Kidney (tissue), 14 donors: ENCODE measurements around the gene LMX1B. TPM values are rescaled to one million over a fixed set of nuclear protein-coding genes. Genes with fewer than 3 reads are reported as not detected.

Source experiments
- DNase-seq, 5 donors: peaks; one replicate each; pipeline ENCODE4 v3.0.0-alpha.2; 2013 to 2020
- FAIRE-seq: peaks from 2 replicates; lab custom pipeline; 2012; peaks lifted over from hg19 to GRCh38; lab: Jason Lieb, UNC
- H3K27ac ChIP-seq, 2 donors: one replicate each; pipeline ENCODE4 v1.7.0; 2013; ENCODE audit warnings: low read depth in 2 of 2, low read length in 2 of 2, inconsistent platforms in 1 of 2
- H3K27me3 ChIP-seq: one replicate; pipeline ENCODE4 v1.7.1; 2013; ENCODE audit warnings: low read length, inconsistent platforms; ENCODE audit not compliant: control insufficient read depth, insufficient read depth
- H3K36me3 ChIP-seq, 3 donors: one replicate each; pipeline versions ENCODE4 v1.7.0 to v1.7.1; 2013; ENCODE audit warnings: low read length in 3 of 3, control low read depth in 1 of 3, inconsistent platforms in 1 of 3; ENCODE audit not compliant: insufficient read depth in 3 of 3, control insufficient read depth in 2 of 3
- H3K4me1 ChIP-seq, 3 donors: one replicate each; pipeline versions ENCODE4 v1.7.0 to v1.7.1; 2013; ENCODE audit warnings: low read length in 3 of 3, inconsistent platforms in 1 of 3, low read depth in 1 of 3; ENCODE audit not compliant: control insufficient read depth in 2 of 3, insufficient read depth in 2 of 3
- H3K4me3 ChIP-seq, 3 donors: one replicate each; pipeline versions ENCODE4 v1.7.0 to v1.8.1; 2013; ENCODE audit warnings: low read length in 3 of 3, control low read depth in 1 of 3, inconsistent platforms in 1 of 3
- H3K9ac ChIP-seq, 3 donors: one replicate each; pipeline versions ENCODE4 v1.7.0 to v1.7.1; 2013; ENCODE audit warnings: low read length in 3 of 3, control low read depth in 1 of 3, inconsistent platforms in 1 of 3
- H3K9me3 ChIP-seq, 3 donors: one replicate each; pipeline versions ENCODE4 v1.7.0 to v1.7.1; 2013; ENCODE audit warnings: low read length in 3 of 3, control low read depth in 1 of 3, inconsistent platforms in 1 of 3; ENCODE audit not compliant: control insufficient read depth in 2 of 3, insufficient read depth in 1 of 3
- intact Hi-C: fragments of 100-400 bp; cut with DNase I; formaldehyde crosslinking; loops from one replicate; pipeline ENCODE4 v1.11.1; 2022
- polyA plus RNA-seq: library from polyadenylated mRNA; stranded (reverse); fragments of 350-450 nt; fragmentation: Illumina TruSeq; extraction: RNeasy Lipid Tissue Mini Kit (QIAGEN cat#74804); gene quantifications from one replicate; pipeline ENCODE4 v1.2.3, GENCODE V29; 2014; ENCODE audit warnings: low read depth, low replicate concordance; ENCODE audit not compliant: insufficient read depth
- total RNA-seq: library from RNA; stranded (reverse); fragmentation: NEBNext Ultra II Directional; extraction: Animal tissue kit (Norgen Biotek cat#: 25700); gene quantifications from one replicate; pipeline ENCODE4 v1.2.1, GENCODE V29; 2021
- TF ChIP-seq, protein P1 (sequence below): IDR thresholded peaks from 3 replicates; pipeline ENCODE4 v1.5.1; 2012; ENCODE audit warnings: mild to moderate bottlenecking, moderate library complexity, borderline replicate concordance; ENCODE audit not compliant: insufficient read depth; ENCODE audit errors: extremely low read depth
- donor health status: control.
- donor health status: control.
- donor health status: control.
- donor health status: control.
- donor health status: control.
- donor health status: DM: yes; HTN: yes; CAD: no.
- donor health status: Normal renal cell carcinoma (clear cell type).

The LMX1B gene
- total and polyA plus RNA-seq, 2 donors from 2014 or later, result 0.57 to 2.6 TPM

DNA sequence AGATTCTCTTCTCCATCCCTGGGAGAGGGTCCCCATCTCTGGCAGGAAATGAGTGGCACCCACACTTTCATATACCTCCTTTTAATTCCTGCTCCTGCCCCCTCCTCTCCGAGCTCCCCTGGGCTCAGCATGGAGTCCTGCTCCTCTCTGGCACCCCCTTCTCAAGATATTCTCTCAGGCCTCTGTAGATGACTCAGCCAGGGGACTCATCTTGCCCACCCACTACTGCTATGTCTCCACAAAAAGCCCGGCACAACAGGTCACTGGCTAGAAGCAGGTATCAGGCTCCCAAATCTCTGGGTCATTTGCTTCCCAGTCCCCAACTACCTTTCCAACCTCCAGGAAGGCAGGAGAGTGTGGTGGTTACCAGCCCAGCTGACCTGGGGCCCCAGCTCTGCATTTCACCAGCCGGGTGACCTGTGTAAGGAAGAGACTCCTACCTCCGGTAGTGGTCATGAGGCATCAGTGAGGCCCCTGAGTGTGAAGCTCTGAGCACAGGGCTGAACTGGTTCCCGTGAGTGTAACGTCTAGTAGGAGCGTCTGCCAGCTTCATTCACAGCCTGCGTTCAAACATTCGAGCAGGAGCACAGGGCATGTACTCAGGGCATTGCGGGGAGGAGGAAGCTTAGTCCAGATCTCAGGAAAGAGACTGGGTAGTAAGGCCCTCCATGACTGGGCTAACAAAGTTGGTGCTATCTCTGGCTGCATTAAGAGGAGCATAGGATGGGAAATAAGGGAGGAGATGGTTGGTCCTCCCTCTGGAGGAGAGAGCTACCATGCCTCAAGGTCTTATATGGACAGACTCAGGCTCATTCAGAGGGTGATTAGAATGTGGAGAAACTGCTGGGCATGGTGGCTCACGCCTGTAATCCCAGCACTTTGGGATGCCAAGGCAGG lies 63.7 kb downstream of the LMX1B start:
- Histone ChIP-seq H3K4me1 (no peaks in the 10 kb centered on the region), H3K9ac (no peak overlapping the region), H3K9me3 (no peaks in the 10 kb centered on the region), H3K27ac (no peak overlapping the region), H3K4me3 (no peak overlapping the region), H3K27me3 (peaks cover 24% of the 10 kb centered on the region), H3K36me3 (no peaks in the 10 kb centered on the region)
- DNase-seq, result no peak
- TF ChIP-seq, protein P1, sequence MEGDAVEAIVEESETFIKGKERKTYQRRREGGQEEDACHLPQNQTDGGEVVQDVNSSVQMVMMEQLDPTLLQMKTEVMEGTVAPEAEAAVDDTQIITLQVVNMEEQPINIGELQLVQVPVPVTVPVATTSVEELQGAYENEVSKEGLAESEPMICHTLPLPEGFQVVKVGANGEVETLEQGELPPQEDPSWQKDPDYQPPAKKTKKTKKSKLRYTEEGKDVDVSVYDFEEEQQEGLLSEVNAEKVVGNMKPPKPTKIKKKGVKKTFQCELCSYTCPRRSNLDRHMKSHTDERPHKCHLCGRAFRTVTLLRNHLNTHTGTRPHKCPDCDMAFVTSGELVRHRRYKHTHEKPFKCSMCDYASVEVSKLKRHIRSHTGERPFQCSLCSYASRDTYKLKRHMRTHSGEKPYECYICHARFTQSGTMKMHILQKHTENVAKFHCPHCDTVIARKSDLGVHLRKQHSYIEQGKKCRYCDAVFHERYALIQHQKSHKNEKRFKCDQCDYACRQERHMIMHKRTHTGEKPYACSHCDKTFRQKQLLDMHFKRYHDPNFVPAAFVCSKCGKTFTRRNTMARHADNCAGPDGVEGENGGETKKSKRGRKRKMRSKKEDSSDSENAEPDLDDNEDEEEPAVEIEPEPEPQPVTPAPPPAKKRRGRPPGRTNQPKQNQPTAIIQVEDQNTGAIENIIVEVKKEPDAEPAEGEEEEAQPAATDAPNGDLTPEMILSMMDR, result no peak
- intact Hi-C loops, result no loop called here
- FAIRE-seq, result no peak

DNA sequence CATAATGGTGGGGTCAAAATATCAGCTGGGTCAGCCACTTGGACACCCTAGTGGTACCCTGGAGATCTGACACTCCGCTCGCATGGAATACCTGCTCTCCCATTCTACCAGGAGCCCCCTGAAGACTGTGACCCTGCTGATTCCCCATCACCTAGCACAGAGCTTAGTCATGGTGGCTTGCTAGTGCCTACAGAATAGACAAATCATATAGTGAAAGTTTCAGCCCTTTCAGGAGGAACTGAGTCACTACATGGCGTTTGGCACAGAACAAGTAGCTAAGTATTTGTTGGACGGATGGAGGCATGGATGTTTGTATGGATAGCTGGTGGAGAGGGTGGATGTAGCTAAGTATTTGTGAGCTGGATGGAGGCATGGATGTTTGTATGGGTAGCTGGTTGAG lies 65.3 kb downstream of the LMX1B start:
- DNase-seq (no peak), FAIRE-seq (no peak)
- TF ChIP-seq, protein P1, result no peak
- Histone ChIP-seq H3K36me3 (no peaks in the 10 kb centered on the region), H3K4me1 (peaks cover 0 to 4% (median 3%) of the 10 kb centered on the region in 3 donors), H3K9me3 (no peaks in the 10 kb centered on the region), H3K27ac (no peak overlapping the region), H3K4me3 (no peak overlapping the region), H3K9ac (no peak overlapping the region), H3K27me3 (peaks cover 31% of the 10 kb centered on the region)
- intact Hi-C loops, result no loop called here

DNA sequence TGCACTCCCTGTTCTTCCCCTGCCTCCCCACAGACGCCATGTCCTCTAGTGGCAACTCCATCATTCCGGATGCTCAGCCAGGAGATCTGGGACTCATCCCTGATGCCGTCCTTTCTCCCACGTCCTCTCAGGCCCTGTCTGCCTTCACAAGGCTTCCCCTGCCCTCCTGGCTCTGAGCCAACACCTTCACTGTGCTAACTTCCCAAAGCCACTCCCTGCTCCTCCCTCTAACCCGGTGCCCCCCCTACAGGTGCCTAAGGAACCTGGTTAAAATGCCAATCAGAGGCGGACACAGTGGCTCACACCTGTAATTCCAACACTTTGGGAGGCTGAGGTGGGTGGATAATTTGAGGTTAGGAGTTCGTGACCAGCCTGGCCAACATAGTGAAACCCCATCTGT lies 67.6 kb downstream of the LMX1B start:
- H3K27ac ChIP-seq, result no peak overlapping the region
- no peak for FAIRE-seq
- H3K4me3 ChIP-seq, result no peak overlapping the region
- H3K9ac ChIP-seq, result no peak overlapping the region
- TF ChIP-seq, protein P1, result no peak
- intact Hi-C loops, result no loop called here
- peaks cover 30% of the 10 kb centered on the region for H3K27me3 ChIP-seq
- no peaks in the 10 kb centered on the region for H3K36me3 ChIP-seq
- H3K4me1 ChIP-seq, result peaks cover 0 to 4% (median 3%) of the 10 kb centered on the region in 3 donors
- no peaks in the 10 kb centered on the region for H3K9me3 ChIP-seq
- no peak for DNase-seq
